CD4-positive, alpha-beta T cell treated with Interleukin-6 for 4 hours (primary cell): ENCODE data around the gene FOXL3.
"Not testable (repeated sequence)": the region's sequence is repeated elsewhere in the genome, so short reads cannot be mapped to it uniquely, and the experiment has no call there.

Experiments used
- DNase-seq: peaks from one replicate; pipeline ENCODE4 v3.0.0-alpha.2; 2020; ENCODE audit warnings: mixed read lengths

FOXL3 gene

GRCh38 chr7:291373-292092 lies 1.6 kb downstream of the FOXL3 start:
- no peak for DNase-seq

- no peak for DNase-seq
Observed at GRCh38 chr7:292226-292625, 2.3 kb downstream of the FOXL3 start.

- no peak for DNase-seq
Observed at GRCh38 chr7:292826-293225, 2.9 kb downstream of the FOXL3 start.

- no peak for DNase-seq
Observed at GRCh38 chr7:293681-294439, 3.9 kb downstream of the FOXL3 start.

GRCh38 chr7:294440-295154 lies 4.6 kb downstream of the FOXL3 start:
- DNase-seq = no peak

- no peak for DNase-seq
Observed at GRCh38 chr7:295155-296154, 5.5 kb downstream of the FOXL3 start.

GRCh38 chr7:296373-296945 lies 6.5 kb downstream of the FOXL3 start:
- no peak for DNase-seq

- not testable (repeated sequence) for DNase-seq
Observed at GRCh38 chr7:297141-297540, 7.2 kb downstream of the FOXL3 start.

GRCh38 chr7:297611-298374 lies 7.8 kb downstream of the FOXL3 start:
- no peak for DNase-seq

- DNase-seq = no peak
Observed at GRCh38 chr7:298375-298702, 8.4 kb downstream of the FOXL3 start.

- DNase-seq = no peak
Observed at GRCh38 chr7:298743-299142, 8.8 kb downstream of the FOXL3 start.

- no peak for DNase-seq
Observed at GRCh38 chr7:299169-299568, 9.2 kb downstream of the FOXL3 start.

GRCh38 chr7:299628-300027 lies 9.7 kb downstream of the FOXL3 start:
- DNase-seq = no peak

GRCh38 chr7:300048-300447 lies 10.1 kb downstream of the FOXL3 start:
- DNase-seq = no peak

GRCh38 chr7:300546-301290 lies 10.7 kb downstream of the FOXL3 start:
- no peak for DNase-seq

- DNase-seq = no peak
Observed at GRCh38 chr7:301291-302053, 11.5 kb downstream of the FOXL3 start.

GRCh38 chr7:302054-302992 lies 12.4 kb downstream of the FOXL3 start:
- DNase-seq = no peak

GRCh38 chr7:303425-303824 lies 13.5 kb downstream of the FOXL3 start:
- DNase-seq = no peak
